HG02870 (cell line): ENCODE results near the gene MARF1.
"Not testable (repeated sequence)": the region's sequence is repeated elsewhere in the genome, so short reads cannot be mapped to it uniquely, and the experiment has no call there.

ENCODE experiments used
- ATAC-seq: cut with Tn5 transposase; IDR thresholded peaks from one replicate; pipeline ENCODE4 v1.9.1; 2021; ENCODE audit warnings: mild to moderate bottlenecking, moderate library complexity; ENCODE audit not compliant: unreplicated experiment

The MARF1 gene

GRCh38 chr16:15573896-15574613 is 68.9 kb downstream of the MARF1 start:
- not testable (repeated sequence) for ATAC-seq

- ATAC-seq, result no peak
These were observed 69.6 kb downstream of the MARF1 start for GRCh38 chr16:15573274-15573895.

GRCh38 chr16:15572329-15573001 is 70.5 kb downstream of the MARF1 start:
- ATAC-seq, result no peak

DNA sequence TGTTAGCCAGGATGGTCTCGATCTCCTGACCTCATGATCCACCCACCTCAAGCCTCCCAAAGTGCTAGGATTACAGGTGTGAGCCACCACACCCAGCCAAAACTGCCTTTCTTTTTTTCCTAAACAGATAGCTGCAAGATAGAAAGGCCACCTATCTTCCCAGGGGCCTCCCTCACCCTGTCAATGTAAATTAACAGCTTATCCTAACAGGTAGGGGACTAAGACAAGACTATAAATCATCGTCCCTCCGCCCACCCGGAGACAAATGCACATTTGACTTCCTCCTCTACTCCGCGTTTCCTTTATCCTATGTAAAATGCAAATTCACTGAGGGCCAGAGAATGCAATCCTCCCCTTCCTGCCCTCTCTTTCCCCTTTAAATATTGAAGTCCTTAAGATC is 71.4 kb downstream of the MARF1 start:
- ATAC-seq, result no peak

DNA sequence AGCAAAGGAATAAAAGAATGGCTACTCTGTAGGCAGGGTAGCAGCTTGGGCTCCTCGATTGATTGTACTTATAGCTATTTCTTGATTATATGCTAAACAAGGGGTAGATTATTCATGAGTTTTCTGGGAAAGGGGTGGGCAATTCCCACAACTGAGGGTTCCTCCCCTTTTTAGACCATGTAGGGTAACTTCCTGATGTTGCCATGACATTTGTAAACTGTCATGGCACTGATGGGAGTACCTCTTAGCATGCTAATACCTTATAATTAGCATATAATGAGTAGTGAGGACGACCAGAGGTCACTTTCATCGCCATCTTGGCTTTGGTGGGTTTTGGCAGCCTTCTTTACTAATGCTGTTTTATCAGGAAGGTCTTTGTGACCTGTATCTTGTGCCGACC is 72.3 kb downstream of the MARF1 start:
- ATAC-seq, result not testable (repeated sequence)

- ATAC-seq, result no peak
These were observed 75.1 kb downstream of the MARF1 start for GRCh38 chr16:15567823-15568222.

- no peak for ATAC-seq
These were observed 76.9 kb downstream of the MARF1 start for GRCh38 chr16:15566095-15566494.

- ATAC-seq, result no peak
These were observed 78.2 kb downstream of the MARF1 start for GRCh38 chr16:15564604-15565339.

- no peak for ATAC-seq
These were observed 83.8 kb downstream of the MARF1 start for GRCh38 chr16:15559176-15559575.

DNA sequence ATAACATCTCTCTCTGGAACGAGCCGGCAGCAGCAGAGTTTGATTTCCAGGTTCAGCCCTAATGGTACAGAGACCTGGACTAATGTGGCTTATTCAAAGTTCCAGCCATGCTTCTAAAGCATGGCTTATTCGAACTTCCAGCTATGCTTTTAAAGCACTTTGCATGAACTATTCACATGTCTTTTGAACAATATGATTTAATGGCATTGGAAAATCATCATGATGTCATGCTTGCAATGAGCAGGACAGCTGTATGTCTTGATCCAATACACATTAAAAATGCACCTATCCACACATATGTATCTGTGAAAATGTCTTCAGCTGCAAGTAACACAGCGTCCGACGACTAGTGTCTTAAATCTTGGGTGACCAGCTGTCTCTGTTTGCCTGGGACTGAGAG is 85.7 kb downstream of the MARF1 start:
- ATAC-seq, result no peak

DNA sequence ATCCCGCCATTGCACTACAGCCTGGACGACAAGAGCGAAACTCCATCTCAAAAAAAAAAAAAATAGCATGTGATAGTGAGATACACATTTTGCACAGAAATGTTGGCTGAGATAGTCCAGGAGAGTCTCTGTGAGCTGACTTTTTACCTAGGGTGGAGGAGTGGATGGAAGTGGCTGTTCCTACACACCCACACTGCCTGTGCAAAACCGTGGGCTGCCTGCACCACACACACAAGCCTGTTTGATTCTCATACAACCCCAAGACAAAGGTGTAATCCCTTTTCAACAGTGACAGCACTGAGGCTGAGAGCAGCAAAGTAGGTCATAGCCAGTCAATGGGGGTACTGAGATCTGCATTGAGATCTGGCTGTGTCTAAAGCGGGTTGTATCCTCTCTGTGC is 86.8 kb downstream of the MARF1 start:
- ATAC-seq, result no peak

DNA sequence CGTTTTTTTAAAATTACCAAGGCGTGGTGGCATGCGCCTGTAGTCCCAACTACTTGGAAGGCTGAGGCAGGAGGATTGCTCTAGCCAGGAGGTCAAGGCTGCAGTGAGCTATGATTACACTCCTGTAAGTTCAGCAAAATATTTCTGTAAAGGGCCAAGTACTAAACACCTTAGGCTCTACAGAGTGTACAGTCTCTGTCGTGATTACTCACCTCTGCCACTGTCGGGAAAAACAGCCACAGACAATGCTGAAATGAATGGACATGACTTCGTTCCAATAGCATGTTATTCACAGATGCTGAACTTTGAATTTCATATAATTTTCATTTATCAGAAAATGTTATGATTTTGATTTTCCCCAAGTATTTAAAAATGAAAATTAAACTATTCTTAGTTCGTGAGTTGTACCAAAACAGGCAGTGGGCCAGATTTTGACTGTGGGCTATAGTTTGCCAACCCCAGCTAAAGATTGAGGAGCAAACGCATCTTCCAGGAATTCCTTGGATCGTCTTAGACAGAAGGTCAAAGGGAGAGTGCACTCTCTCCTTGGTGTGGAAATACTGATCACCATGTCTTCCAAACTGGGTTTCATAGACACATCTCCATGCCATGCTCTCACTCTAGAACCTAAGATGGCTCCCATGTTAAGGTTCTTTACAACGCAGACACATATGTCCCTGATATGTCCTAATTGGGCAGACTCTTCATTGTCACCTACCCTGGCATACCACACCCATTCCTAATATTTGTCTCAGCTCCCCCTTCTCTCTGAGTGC is 89.5 kb downstream of the MARF1 start:
- no peak for ATAC-seq

DNA sequence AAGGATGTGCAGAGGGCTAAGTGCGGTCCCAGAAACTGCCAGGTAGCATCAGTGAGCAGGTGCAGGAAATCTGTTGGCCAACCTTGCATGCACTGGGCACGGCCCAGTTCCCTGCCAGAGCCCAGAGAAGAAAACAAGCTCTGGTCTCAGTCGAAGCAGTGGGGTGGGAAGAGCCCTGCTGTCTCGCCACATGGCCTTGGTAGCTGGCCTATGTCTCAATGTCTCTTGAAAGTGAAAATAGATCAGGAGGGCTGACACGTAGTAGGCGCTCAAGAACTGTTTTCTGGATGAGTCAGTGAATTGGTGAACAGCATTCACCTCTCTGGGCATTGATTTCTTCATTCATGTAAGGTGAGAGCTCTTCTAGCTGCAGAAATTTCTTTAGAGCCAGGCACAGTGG is 90.4 kb downstream of the MARF1 start:
- ATAC-seq, result no peak

DNA sequence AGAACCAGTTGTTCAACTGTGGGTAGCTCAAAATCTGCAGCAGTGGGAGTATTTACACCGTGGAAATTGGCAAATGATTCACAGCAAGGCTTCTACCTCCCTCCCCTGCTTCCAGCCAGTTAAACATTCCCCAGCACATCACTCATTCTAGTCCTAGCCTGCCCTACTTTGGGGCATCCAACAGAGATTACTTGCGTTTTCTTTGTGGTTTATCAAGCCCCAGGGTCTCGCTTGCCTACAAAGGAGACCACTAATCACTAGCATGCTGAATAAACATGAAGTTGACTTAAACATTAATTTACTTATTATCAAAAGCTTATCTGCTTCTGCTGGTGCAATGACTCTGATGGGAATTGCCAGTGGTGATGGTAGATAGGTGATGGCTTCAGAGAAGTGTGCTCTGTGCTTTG is 94.5 kb downstream of the MARF1 start:
- no peak for ATAC-seq

- no peak for ATAC-seq
These were observed 95.2 kb downstream of the MARF1 start for GRCh38 chr16:15547768-15548096.

DNA sequence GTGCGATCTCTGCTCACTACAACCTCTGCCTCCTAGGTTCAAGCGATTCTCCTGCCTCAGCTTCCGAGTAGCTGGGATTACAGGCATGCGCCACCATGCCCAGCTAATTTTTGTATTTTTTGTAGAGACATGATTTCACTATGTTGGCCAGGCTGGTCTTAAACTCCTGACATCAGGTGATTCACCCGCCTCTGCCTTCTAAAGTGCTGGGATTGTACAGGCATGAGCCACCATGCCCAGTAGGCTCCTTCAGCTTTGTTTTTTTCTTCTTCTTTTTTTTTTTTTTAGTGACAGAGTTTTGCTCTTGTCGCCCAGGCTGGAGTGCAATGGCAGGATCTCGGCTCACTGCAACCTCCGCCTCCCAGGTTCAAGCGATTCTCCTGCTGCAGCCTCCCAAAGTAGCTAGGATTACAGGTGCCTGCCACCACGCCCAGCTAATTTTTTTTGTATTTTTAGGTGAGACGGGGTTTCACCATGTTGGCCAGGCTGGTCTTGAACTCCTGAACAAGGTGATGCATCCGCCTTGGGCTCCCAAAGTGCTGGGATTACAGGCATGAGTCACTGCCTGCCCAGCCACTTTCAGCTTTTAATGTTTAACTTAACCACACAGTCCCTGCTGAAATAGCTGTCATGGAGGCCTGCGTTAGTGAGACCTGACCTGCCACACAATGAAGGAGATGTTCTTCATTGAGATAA is 95.7 kb downstream of the MARF1 start:
- ATAC-seq, result not testable (repeated sequence)

DNA sequence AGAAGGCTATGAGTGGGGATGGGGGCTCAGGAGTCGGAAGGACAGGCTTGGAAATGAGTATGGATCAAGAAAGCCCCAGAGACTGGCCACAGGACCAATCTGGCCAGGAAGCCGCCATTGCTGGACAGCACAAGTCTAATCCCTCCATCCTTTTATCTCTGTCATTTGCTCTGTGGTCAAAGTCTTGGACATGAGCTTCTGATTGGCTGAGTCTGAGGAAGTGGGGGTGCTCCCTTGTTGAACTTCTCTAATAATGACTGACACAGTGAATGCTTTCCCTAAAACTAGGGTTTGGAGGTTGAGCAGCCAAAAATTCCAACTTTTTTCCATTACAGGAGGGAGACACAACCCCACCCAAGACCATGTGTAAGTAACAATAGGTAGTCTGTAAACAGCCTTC is 97.4 kb downstream of the MARF1 start:
- ATAC-seq, result no peak

- ATAC-seq, result no peak
These were observed 98.5 kb downstream of the MARF1 start for GRCh38 chr16:15544405-15544804.
